GM12878 (cell line): ENCODE results near the gene RUVBL2. TPM values are rescaled to one million over a fixed set of nuclear protein-coding genes. Genes with fewer than 3 reads are reported as not detected.

Source experiments
- ATAC-seq: fragments of 200-7000 bp; cut with Tn5 transposase; 3 replicates; pipeline ENCODE4 v1.9.1; 2020; ENCODE audit warnings: mild to moderate bottlenecking, moderate library complexity
- BruUV-seq: library from RNA; stranded (reverse); fragments of 400-500 nt; replicated peaks from 2 replicates; lab custom pipeline; 2021; lab: Mats Ljungman, UMichigan
- CTCF ChIA-PET: fragments of 300-600 bp; sonication (Branson Sonifier 250); formaldehyde crosslinking; extraction: SDS; loops from one replicate; lab custom pipeline; 2021; ENCODE audit warnings: inconsistent platforms; lab: Yijun Ruan, JAX
- POLR2A ChIA-PET: fragments of 350-600 bp; formaldehyde crosslinking; extraction: SDS; loops from one replicate; lab custom pipeline; 2021; ENCODE audit warnings: inconsistent platforms; lab: Charles Lee
- RAD21 ChIA-PET: fragments of 300-600 bp; sonication (Branson Sonifier 250); formaldehyde crosslinking; loops from one replicate; lab custom pipeline; 2023; ENCODE audit warnings: antibody characterized with exemption; ENCODE audit not compliant: unreplicated experiment; lab: Charles Lee
- SMC1A ChIA-PET: fragments of 300-600 bp; sonication (Branson Sonifier 250); formaldehyde crosslinking; loops from one replicate; lab custom pipeline; 2023; ENCODE audit not compliant: unreplicated experiment, uncharacterized antibody; lab: Charles Lee
- DNase-seq: peaks from one replicate; pipeline ENCODE4 v3.0.0-alpha.2; 2011; ENCODE audit warnings: low read depth, low spot score
- FAIRE-seq: peaks from 3 replicates; lab custom pipeline; 2011; peaks lifted over from hg19 to GRCh38; lab: Jason Lieb, UNC
- H2AFZ ChIP-seq: 2 replicates; pipeline ENCODE4 v1.6.0; 2011; ENCODE audit warnings: low read depth, low read length, control low read depth; ENCODE audit not compliant: control insufficient read depth
- H3K27ac ChIP-seq: 2 replicates; pipeline ENCODE4 v1.5.1; 2011; ENCODE audit warnings: control low read depth; ENCODE audit not compliant: control insufficient read depth, insufficient read depth
- H3K27me3 ChIP-seq, 2 experiments: replicated peaks in 1 of 2; 2 replicates each; pipeline versions ENCODE4 v1.6.0 to v1.6.1; 2011; ENCODE audit warnings: low read length in 1 of 2; ENCODE audit not compliant: control insufficient read depth in 2 of 2, insufficient read depth in 2 of 2
- H3K36me3 ChIP-seq, 2 experiments: 2 replicates each; pipeline ENCODE4 v1.5.1; 2011; ENCODE audit warnings: low read length in 1 of 2; ENCODE audit not compliant: control insufficient read depth in 2 of 2, insufficient read depth in 2 of 2
- H3K4me1 ChIP-seq: 2 replicates; pipeline ENCODE4 v1.6.1; 2011; ENCODE audit warnings: mild to moderate bottlenecking, low read length, moderate library complexity, mixed read lengths; ENCODE audit not compliant: control insufficient read depth, insufficient read depth
- H3K4me2 ChIP-seq: 2 replicates; pipeline ENCODE4 v1.6.0; 2011; ENCODE audit warnings: control low read depth; ENCODE audit not compliant: control insufficient read depth, insufficient read depth
- H3K4me3 ChIP-seq: fragments of 200-600 bp; sonication (generic); 2 replicates; pipeline ENCODE4 v1.5.1; 2016
- H3K79me2 ChIP-seq: 2 replicates; pipeline ENCODE4 v1.6.0; 2011; ENCODE audit warnings: low read length; ENCODE audit not compliant: control insufficient read depth, insufficient read depth
- H3K9ac ChIP-seq: 2 replicates; pipeline ENCODE4 v1.8.0; 2011; ENCODE audit warnings: low read length, control low read depth, mixed read lengths; ENCODE audit not compliant: control insufficient read depth, insufficient read depth
- H3K9me3 ChIP-seq: replicated peaks from 3 replicates; pipeline ENCODE4 v1.5.1; 2011; ENCODE audit warnings: mild to moderate bottlenecking, low read length; ENCODE audit not compliant: control insufficient read depth, insufficient read depth
- H4K20me1 ChIP-seq: 2 replicates; pipeline ENCODE4 v1.6.0; 2011; ENCODE audit not compliant: control insufficient read depth, insufficient read depth
- ATF7 ChIP-seq: fragments of 450-650 bp; IDR thresholded peaks from 2 replicates; pipeline ENCODE4 v1.6.1; 2016; ENCODE audit warnings: low read depth, mild to moderate bottlenecking
- CBX5 ChIP-seq: sonication (generic); IDR thresholded peaks from 2 replicates; pipeline ENCODE4 v1.6.1; 2016; ENCODE audit warnings: low read depth, moderate library complexity, mild to moderate bottlenecking, inconsistent platforms
- ETV6 ChIP-seq, 2 experiments: fragments of 450-650 bp in 1 of 2; IDR thresholded peaks in 1 of 2; conservative IDR thresholded peaks in 1 of 2; 2 replicates each; pipeline ENCODE4 v1.6.1; 2014; ENCODE audit warnings: antibody characterized with exemption in 1 of 2, borderline replicate concordance in 1 of 2, low read depth in 1 of 2, mild to moderate bottlenecking in 1 of 2, moderate library complexity in 1 of 2
- PAX5 ChIP-seq: IDR thresholded peaks from 2 replicates; pipeline ENCODE4 v1.6.1; 2011; ENCODE audit warnings: low read depth, low read length, borderline replicate concordance
- PAX8 ChIP-seq: fragments of 450-650 bp; IDR thresholded peaks from 2 replicates; pipeline ENCODE4 v1.6.1; 2017; ENCODE audit warnings: mild to moderate bottlenecking, moderate library complexity
- SMARCA5 ChIP-seq: fragments of 450-650 bp; IDR thresholded peaks from 2 replicates; pipeline ENCODE4 v1.6.1; 2017; ENCODE audit warnings: mild to moderate bottlenecking
- YY1 ChIP-seq: IDR thresholded peaks from 2 replicates; pipeline ENCODE4 v1.6.1; 2011; ENCODE audit warnings: low read depth, mild to moderate bottlenecking, low read length
- WGBS: methylation state at CpG from one replicate; pipeline ENCODE4 v1.1.6; 2016; ENCODE audit warnings: low lambda C conversion rate; ENCODE audit not compliant: insufficient replicate concordance, insufficient coverage; ENCODE audit errors: missing lambda C conversion rate; 5-methylcytosine and 5-hydroxymethylcytosine counted together
- in situ Hi-C: fragments of 300-500 bp; cut with MboI; formaldehyde crosslinking; loops from 9 replicates; pipeline ENCODE4 v1.14.3; 2018; ENCODE audit warnings: mixed read lengths
- intact Hi-C: fragments of 100-400 bp; cut with micrococcal nuclease; formaldehyde crosslinking; loops from one replicate; pipeline ENCODE4 v1.14.2; 2022; ENCODE audit not compliant: unreplicated experiment
- polyA plus RNA-seq, 11 experiments: library from polyadenylated mRNA; depleted of rRNA in 4 of 11; unstranded in 6 of 11; stranded (reverse) in 5 of 11; fragments of >200 nt; fragmentation: Nextera tagmentation in 4 of 11; fragmentation: Illumina TruSeq in 1 of 11; extraction: Ambion mirVana in 4 of 11; extraction: Trizol in 1 of 11; gene quantifications; 1 replicate in 1 of 11; 2 replicates in 10 of 11; pipeline versions ENCODE4 v1.2.1 to v1.2.3, GENCODE V29; 2011 to 2016; ENCODE audit warnings: inconsistent platforms in 2 of 11, missing spikeins in 2 of 11, low read depth in 1 of 11
- total RNA-seq, 4 experiments: library from RNA; depleted of rRNA in 3 of 4; stranded (reverse); fragments of >200 nt in 3 of 4; fragmentation: Illumina TruSeq in 1 of 4; extraction: Trizol in 1 of 4; gene quantifications; 2 replicates each; pipeline versions ENCODE4 v1.2.1 to v1.2.3, GENCODE V29; 2013 to 2021
- TF ChIP-seq, protein P1 (sequence below): fragments of 450-650 bp; conservative IDR thresholded peaks from 2 replicates; pipeline ENCODE4 v1.6.1; 2017; ENCODE audit warnings: mild to moderate bottlenecking, moderate library complexity
- TF ChIP-seq, protein P2 (sequence below): IDR thresholded peaks from 2 replicates; pipeline ENCODE4 v1.6.1; 2011; ENCODE audit warnings: low read depth, mild to moderate bottlenecking, low read length, moderate library complexity, borderline replicate concordance; ENCODE audit errors: extremely low read depth
- TF ChIP-seq, protein P3 (sequence below): fragments of 450-650 bp; IDR thresholded peaks from 2 replicates; pipeline ENCODE4 v1.6.1; 2014; ENCODE audit warnings: mild to moderate bottlenecking

RUVBL2 gene
- total and polyA plus RNA-seq, 10 of the 15 experiments (the other 5 are each of a cell fraction or from before 2014, with no cell fraction given), result 33.8 to 224 (median 125) TPM

DNA sequence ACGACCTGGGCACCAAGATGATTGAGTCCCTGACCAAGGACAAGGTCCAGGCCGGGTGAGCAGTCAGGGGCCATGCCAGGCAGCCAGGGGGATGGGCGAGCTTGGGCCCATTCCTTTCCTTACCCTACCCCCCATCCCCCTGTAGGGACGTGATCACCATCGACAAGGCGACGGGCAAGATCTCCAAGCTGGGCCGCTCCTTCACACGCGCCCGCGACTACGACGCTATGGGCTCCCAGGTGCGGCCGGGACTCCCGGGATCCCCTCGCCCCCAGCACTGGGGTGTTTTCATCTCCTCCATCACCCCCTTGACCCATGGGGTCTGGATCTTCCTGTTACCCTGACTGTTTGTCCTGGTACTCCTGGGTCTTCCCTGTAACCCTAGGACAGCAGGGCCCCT lies 16.1 kb downstream of the RUVBL2 start:
- Histone ChIP-seq H2AFZ (no peak overlapping the region), H3K79me2 (no peaks in the 10 kb centered on the region), H3K9ac (no peak overlapping the region), H3K9me3 (no peaks in the 10 kb centered on the region), H3K4me2 (no peak overlapping the region), H3K27ac (no peak overlapping the region), H3K4me1 (no peaks in the 10 kb centered on the region), H3K36me3 (peaks cover 17 to 24% of the 10 kb centered on the region in 2 experiments), H3K4me3 (no peak overlapping the region), H4K20me1 (no peaks in the 10 kb centered on the region), H3K27me3 (no peaks in the 10 kb centered on the region)
- BruUV-seq, result no TSS peak
- no peak for TF ChIP-seq ATF7
- no peak for TF ChIP-seq SMARCA5
- no peak for TF ChIP-seq PAX8
- TF ChIP-seq YY1, result no peak
- TF ChIP-seq CBX5, result no peak
- TF ChIP-seq, protein P1, sequence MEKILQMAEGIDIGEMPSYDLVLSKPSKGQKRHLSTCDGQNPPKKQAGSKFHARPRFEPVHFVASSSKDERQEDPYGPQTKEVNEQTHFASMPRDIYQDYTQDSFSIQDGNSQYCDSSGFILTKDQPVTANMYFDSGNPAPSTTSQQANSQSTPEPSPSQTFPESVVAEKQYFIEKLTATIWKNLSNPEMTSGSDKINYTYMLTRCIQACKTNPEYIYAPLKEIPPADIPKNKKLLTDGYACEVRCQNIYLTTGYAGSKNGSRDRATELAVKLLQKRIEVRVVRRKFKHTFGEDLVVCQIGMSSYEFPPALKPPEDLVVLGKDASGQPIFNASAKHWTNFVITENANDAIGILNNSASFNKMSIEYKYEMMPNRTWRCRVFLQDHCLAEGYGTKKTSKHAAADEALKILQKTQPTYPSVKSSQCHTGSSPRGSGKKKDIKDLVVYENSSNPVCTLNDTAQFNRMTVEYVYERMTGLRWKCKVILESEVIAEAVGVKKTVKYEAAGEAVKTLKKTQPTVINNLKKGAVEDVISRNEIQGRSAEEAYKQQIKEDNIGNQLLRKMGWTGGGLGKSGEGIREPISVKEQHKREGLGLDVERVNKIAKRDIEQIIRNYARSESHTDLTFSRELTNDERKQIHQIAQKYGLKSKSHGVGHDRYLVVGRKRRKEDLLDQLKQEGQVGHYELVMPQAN, result no peak
- TF ChIP-seq, protein P2, sequence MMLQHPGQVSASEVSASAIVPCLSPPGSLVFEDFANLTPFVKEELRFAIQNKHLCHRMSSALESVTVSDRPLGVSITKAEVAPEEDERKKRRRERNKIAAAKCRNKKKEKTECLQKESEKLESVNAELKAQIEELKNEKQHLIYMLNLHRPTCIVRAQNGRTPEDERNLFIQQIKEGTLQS, result no peak
- TF ChIP-seq, protein P3, sequence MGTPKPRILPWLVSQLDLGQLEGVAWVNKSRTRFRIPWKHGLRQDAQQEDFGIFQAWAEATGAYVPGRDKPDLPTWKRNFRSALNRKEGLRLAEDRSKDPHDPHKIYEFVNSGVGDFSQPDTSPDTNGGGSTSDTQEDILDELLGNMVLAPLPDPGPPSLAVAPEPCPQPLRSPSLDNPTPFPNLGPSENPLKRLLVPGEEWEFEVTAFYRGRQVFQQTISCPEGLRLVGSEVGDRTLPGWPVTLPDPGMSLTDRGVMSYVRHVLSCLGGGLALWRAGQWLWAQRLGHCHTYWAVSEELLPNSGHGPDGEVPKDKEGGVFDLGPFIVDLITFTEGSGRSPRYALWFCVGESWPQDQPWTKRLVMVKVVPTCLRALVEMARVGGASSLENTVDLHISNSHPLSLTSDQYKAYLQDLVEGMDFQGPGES, result no peak
- no peak for TF ChIP-seq PAX5
- TF ChIP-seq ETV6 (conservative IDR thresholded peaks at IDR 0.05 in 1 of 2, IDR thresholded peaks at IDR 0.05 in 1 of 2; ENCODE audit: borderline replicate concordance in 1 of 2, low read depth in 1 of 2), result no peak
- ChIA-PET SMC1A (no interaction called here), RAD21 (no interaction called here), POLR2A (no interaction called here), CTCF (interaction anchor here (0.6 to 3.2 kb wide), 2 partner anchors 11 to 316 kb away, joined by 3 to 16 read pairs; no protein-coding TSS in a partner anchor)
- DNase-seq (no peak), ATAC-seq (no peak), FAIRE-seq (no peak)
- intact Hi-C loops (no loop called here), in situ Hi-C loops (no loop called here)
- 96% methylated on average over 18 of the region's 18 CpGs for WGBS
